Transverse colon (tissue), 4 donors: ENCODE results near the gene PAGR1. TPM values are rescaled to one million over a fixed set of nuclear protein-coding genes. Genes with fewer than 3 reads are reported as not detected.
A peak's percentile ranks its signal among the peaks of the same experiment; 100 is the strongest.

Source experiments
- DNase-seq: peaks from one replicate; pipeline ENCODE4 v3.0.0-alpha.2; 2019
- H3K27ac ChIP-seq, 4 donors: fragments of 200-600 bp; sonication (generic); 2 replicates each; pipeline ENCODE4 v1.5.1; 2016 to 2018; ENCODE audit warnings: inconsistent platforms in 4 of 4
- H3K27me3 ChIP-seq: fragments of 200-600 bp; sonication (generic); 2 replicates; pipeline ENCODE4 v1.5.1; 2017; ENCODE audit warnings: inconsistent platforms
- H3K36me3 ChIP-seq, 4 donors: fragments of 200-600 bp; sonication (generic); 2 replicates each; pipeline ENCODE4 v1.5.1; 2017 to 2019; ENCODE audit warnings: inconsistent platforms in 4 of 4
- H3K4me1 ChIP-seq, 4 donors: fragments of 200-600 bp; sonication (generic); 2 replicates each; pipeline ENCODE4 v1.5.1; 2017 to 2020; ENCODE audit warnings: inconsistent platforms in 4 of 4
- H3K4me3 ChIP-seq, 4 donors: fragments of 200-600 bp; sonication (generic); 1 replicate in 1 of 4; 2 replicates in 3 of 4; pipeline versions ENCODE4 v1.5.1 to v1.6.1; 2017 to 2019; ENCODE audit warnings: inconsistent platforms in 4 of 4
- H3K9me3 ChIP-seq, 2 donors: fragments of 200-600 bp; sonication (generic); 2 replicates each; pipeline ENCODE4 v1.5.1; 2017 to 2019; ENCODE audit warnings: inconsistent platforms in 2 of 2
- CTCF ChIP-seq, 5 experiments: fragments of 200-600 bp in 3 of 5; fragments of 450-650 bp in 2 of 5; sonication (generic) in 3 of 5; IDR thresholded peaks; 1 replicate in 2 of 5; 2 replicates in 3 of 5; pipeline ENCODE4 v1.5.1; 2016 to 2017; ENCODE audit warnings: antibody characterized with exemption in 5 of 5, inconsistent platforms in 3 of 5, mild to moderate bottlenecking in 2 of 5, moderate library complexity in 1 of 5
- EP300 ChIP-seq: sonication (generic); formaldehyde crosslinking; IDR thresholded peaks from one replicate; pipeline ENCODE4 v1.6.1; 2017; ENCODE audit warnings: antibody characterized with exemption, low read depth
- POLR2A ChIP-seq: fragments of 450-650 bp; IDR thresholded peaks from one replicate; pipeline ENCODE4 v1.6.1; 2016; ENCODE audit warnings: antibody characterized with exemption, mild to moderate bottlenecking, moderate library complexity
- POLR2AphosphoS5 ChIP-seq, 3 donors: sonication (generic); formaldehyde crosslinking; IDR thresholded peaks; one replicate each; pipeline ENCODE4 v1.6.1; 2016; ENCODE audit warnings: antibody characterized with exemption in 3 of 3
- WGBS, 2 donors: methylation state at CpG; one replicate each; pipeline ENCODE4 v1.1.5; 2018; ENCODE audit warnings: low coverage in 1 of 2; 5-methylcytosine and 5-hydroxymethylcytosine counted together
- in situ Hi-C, 4 donors: fragments of 200-750 bp; cut with MboI; loops; one replicate each; pipeline versions ENCODE4 v1.15.0 to v1.15.1; 2017; ENCODE audit warnings: low sequenced_read_pairs in 3 of 4, low pct_ligation_motif_present in 1 of 4, low pct_unique_long_range_greater_than_20kb in 1 of 4
- intact Hi-C: fragments of 100-400 bp; cut with DNase I; formaldehyde crosslinking; loops from one replicate; pipeline ENCODE4 v1.15.1; 2023; ENCODE audit warnings: low total_unique reads
- total RNA-seq, 4 donors: library from RNA; depleted of rRNA; stranded (reverse); fragments of >200 nt; gene quantifications; one replicate each; pipeline ENCODE4 v1.1.0, GENCODE V29; 2016

Gene PAGR1
- total RNA-seq, 4 donors from 2014 or later = 28.8 to 47.5 (median 32.3) TPM

DNA sequence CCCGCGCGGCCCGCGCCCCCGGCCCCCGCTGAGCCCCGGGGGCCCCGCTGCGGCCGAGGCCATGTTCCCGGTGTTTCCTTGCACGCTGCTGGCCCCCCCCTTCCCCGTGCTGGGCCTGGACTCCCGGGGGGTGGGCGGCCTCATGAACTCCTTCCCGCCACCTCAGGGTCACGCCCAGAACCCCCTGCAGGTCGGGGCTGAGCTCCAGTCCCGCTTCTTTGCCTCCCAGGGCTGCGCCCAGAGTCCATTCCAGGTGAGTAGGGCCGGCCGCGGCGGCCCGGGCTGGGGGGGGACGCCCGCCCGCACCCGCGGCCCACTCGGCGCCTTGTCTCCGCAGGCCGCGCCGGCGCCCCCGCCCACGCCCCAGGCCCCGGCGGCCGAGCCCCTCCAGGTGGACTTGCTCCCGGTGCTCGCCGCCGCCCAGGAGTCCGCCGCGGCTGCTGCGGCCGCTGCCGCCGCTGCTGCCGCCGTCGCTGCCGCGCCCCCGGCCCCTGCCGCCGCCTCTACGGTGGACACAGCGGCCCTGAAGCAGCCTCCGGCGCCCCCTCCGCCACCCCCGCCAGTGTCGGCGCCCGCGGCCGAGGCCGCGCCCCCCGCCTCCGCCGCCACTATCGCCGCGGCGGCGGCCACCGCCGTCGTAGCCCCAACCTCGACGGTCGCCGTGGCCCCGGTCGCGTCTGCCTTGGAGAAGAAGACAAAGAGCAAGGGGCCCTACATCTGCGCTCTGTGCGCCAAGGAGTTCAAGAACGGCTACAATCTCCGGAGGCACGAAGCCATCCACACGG, 9.1 kb upstream of the PAGR1 start:
- Histone ChIP-seq H3K27ac (peak overlapping the region; percentile 93 to 98 (median 96)), H3K4me1 (peaks cover 33 to 59% (median 47%) of the 10 kb centered on the region in 4 donors), H3K27me3 (no peaks in the 10 kb centered on the region), H3K36me3 (no peaks in the 10 kb centered on the region), H3K4me3 (peak overlapping the region; percentile 55 to 71 (median 66)), H3K9me3 (no peaks in the 10 kb centered on the region)
- no peak for TF ChIP-seq EP300
- TF ChIP-seq POLR2AphosphoS5 (IDR thresholded peaks at IDR 0.05) = no peak
- TF ChIP-seq POLR2A = no peak
- no peak for TF ChIP-seq CTCF (IDR thresholded peaks at IDR 0.05)
- WGBS, 2 donors = 0% methylated on average over 42 of the region's 99 CpGs; no CpG with 5 or more reads in 1 of the 2 donors
- in situ Hi-C loops (no loop called here), intact Hi-C loops (no loop called here)
- peak; percentile 64 for DNase-seq

DNA sequence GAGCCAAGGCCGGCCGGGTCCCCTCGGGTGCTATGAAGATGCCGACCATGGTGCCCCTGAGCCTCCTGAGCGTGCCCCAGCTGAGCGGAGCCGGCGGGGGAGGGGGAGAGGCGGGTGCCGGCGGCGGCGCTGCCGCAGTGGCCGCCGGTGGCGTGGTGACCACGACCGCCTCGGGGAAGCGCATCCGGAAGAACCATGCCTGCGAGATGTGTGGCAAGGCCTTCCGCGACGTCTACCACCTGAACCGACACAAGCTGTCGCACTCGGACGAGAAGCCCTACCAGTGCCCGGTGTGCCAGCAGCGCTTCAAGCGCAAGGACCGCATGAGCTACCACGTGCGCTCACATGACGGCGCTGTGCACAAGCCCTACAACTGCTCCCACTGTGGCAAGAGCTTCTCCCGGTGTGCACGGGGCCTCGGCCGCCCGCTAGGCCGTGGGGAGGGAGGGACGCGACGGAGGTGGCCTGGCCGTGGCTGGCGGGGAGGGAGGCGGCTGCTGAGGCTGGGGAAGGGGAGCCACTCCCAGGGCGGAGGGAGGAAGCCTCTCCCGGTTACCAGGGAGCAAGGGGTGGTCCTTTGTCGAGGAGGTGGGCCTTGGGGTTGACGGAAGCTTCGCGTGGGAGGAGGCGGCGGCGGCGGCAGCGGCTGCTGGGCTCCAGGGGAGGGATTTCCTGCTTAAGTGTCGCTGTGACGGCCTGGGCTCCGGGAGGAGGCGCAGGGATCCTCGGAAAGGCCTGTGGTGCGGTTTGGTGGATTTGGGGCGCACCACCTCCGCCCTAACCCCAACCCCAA, 8.3 kb upstream of the PAGR1 start:
- H3K27me3 ChIP-seq = no peaks in the 10 kb centered on the region
- no peaks in the 10 kb centered on the region for H3K36me3 ChIP-seq
- in situ Hi-C loops (no loop called here), intact Hi-C loops (no loop called here)
- peaks cover 34 to 66% (median 54%) of the 10 kb centered on the region in 4 donors for H3K4me1 ChIP-seq
- peak; percentile 93 for DNase-seq
- peak in 2 of 3 donors; percentile 83 to 94 for TF ChIP-seq POLR2AphosphoS5 (IDR thresholded peaks at IDR 0.05)
- peak; percentile 29 to 51 (median 37) for TF ChIP-seq CTCF (IDR thresholded peaks at IDR 0.05)
- TF ChIP-seq POLR2A = peak; percentile 87
- no peak for TF ChIP-seq EP300
- peak overlapping the region; percentile 93 to 98 (median 96) for H3K27ac ChIP-seq
- no peaks in the 10 kb centered on the region for H3K9me3 ChIP-seq
- H3K4me3 ChIP-seq = peak overlapping the region; percentile 32 to 71 (median 59)
- WGBS, 2 donors = 2% methylated on average over 64 of the region's 69 CpGs; no CpG with 5 or more reads in 1 of the 2 donors

DNA sequence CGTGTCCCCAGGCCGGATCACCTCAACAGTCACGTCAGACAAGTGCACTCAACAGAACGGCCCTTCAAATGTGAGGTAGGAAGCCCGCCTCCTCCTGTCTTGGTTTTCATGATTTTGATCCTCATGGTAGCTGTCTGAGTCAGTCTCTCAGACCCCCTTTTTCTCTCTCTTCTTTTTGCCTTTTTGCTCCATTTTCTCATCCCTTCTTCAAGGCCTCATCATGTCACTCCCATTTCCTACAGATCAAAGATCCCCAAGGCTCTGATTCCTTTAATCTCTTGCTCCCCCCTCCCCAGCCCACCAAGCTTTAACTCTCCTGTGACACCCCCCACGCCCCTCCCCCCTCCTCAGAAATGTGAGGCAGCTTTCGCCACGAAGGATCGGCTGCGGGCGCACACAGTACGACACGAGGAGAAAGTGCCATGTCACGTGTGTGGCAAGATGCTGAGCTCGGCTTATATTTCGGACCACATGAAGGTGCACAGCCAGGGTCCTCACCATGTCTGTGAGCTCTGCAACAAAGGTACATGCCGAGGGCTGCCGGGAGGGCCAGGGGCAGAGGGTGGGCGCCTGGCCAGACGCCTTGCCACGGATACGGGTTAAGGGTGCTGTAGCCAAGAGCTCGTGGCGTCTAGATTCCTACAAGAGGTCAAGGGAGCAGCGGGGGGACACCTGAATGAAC, 7.6 kb upstream of the PAGR1 start:
- no peaks in the 10 kb centered on the region for H3K36me3 ChIP-seq
- no peak for DNase-seq
- WGBS, 2 donors = 25 to 37% methylated on average over 4 to 25 of the region's 25 CpGs
- intact Hi-C loops = no loop called here
- H3K4me3 ChIP-seq = peak overlapping the region; percentile 19 to 71 (median 59)
- no peaks in the 10 kb centered on the region for H3K9me3 ChIP-seq
- peaks cover 41 to 74% (median 62%) of the 10 kb centered on the region in 4 donors for H3K4me1 ChIP-seq
- TF ChIP-seq CTCF (IDR thresholded peaks at IDR 0.05) (no peak), POLR2AphosphoS5 (IDR thresholded peaks at IDR 0.05) (no peak), POLR2A (no peak), EP300 (no peak)
- in situ Hi-C loops = no loop called here
- no peaks in the 10 kb centered on the region for H3K27me3 ChIP-seq
- H3K27ac ChIP-seq = peak overlapping the region; percentile 93 to 98 (median 96)
